ENCODE results near the gene ADAM23. TPM values are rescaled to one million over a fixed set of nuclear protein-coding genes. Genes with fewer than 3 reads are reported as not detected.

Gene ADAM23
- total RNA-seq, 4 donors from 2014 or later, result 0.20 to 3.0 (median 0.65) TPM

DNA sequence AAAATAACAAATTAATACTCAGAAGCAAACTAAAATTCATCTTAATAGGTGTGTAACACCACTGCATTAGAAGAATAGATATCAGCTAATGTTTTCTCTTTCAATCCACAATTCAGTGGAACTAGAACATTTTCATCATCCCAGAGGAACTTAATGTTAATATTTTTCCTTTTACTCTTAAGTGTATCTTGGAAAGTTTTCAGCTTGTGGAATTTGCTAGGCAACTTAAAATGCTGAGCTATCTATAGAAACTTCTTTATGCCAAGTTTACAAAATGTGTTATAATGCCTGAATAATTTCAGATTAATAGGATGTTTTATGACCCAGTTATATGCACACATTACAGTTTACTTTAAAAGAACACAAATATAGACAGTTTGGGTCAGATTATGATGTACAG, 112.4 kb downstream of the ADAM23 start:
- Histone ChIP-seq H3K27ac (no peak overlapping the region), H3K4me3 (replicated peaks in 1 of 3) (no peak overlapping the region), H3K9me3 (no peaks in the 10 kb centered on the region), H3K36me3 (no peaks in the 10 kb centered on the region), H3K27me3 (no peaks in the 10 kb centered on the region), H3K4me1 (no peaks in the 10 kb centered on the region)
- no peak for TF ChIP-seq POLR2A (IDR thresholded peaks at IDR 0.05)
- TF ChIP-seq, protein P1, sequence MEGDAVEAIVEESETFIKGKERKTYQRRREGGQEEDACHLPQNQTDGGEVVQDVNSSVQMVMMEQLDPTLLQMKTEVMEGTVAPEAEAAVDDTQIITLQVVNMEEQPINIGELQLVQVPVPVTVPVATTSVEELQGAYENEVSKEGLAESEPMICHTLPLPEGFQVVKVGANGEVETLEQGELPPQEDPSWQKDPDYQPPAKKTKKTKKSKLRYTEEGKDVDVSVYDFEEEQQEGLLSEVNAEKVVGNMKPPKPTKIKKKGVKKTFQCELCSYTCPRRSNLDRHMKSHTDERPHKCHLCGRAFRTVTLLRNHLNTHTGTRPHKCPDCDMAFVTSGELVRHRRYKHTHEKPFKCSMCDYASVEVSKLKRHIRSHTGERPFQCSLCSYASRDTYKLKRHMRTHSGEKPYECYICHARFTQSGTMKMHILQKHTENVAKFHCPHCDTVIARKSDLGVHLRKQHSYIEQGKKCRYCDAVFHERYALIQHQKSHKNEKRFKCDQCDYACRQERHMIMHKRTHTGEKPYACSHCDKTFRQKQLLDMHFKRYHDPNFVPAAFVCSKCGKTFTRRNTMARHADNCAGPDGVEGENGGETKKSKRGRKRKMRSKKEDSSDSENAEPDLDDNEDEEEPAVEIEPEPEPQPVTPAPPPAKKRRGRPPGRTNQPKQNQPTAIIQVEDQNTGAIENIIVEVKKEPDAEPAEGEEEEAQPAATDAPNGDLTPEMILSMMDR (IDR thresholded peaks at IDR 0.05), result no peak
- intact Hi-C loops (cut with DNase I), result no loop called here
- no peak for DNase-seq

DNA sequence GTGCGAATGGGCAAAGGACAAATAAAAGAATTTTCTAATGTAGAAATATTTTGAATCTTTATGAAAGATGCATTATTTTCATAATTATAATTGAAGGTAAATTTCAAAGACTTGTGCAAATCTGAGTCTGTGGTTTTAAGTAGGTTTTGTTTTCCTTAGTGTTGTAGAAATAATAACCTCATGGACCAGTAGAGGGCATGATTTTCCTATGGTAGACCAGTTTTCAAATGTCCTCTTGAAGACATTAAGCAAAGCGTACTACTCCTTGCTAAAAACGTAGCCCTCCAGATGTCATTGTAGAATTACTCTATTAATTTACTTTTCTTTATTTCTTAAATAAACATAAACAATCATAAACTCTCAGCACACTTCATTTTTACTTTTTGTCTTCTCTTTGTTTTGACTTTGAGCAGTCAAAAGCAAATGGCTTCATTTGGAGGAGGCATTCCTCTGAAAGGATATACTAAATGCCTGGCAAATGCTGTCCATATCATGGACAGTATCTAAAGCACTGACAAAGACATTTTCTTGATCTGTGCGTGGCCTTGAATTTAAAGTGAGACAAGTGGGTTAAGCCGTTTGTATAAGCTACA, 113.1 kb downstream of the ADAM23 start:
- intact Hi-C loops (cut with DNase I), result no loop called here
- TF ChIP-seq, protein P1 (IDR thresholded peaks at IDR 0.05), result peak in 3 of 6 experiments; percentile 46 to 55 (median 48)
- no peak for TF ChIP-seq POLR2A (IDR thresholded peaks at IDR 0.05)
- Histone ChIP-seq H3K27ac (no peak overlapping the region), H3K9me3 (no peaks in the 10 kb centered on the region), H3K36me3 (no peaks in the 10 kb centered on the region), H3K4me1 (no peaks in the 10 kb centered on the region), H3K4me3 (replicated peaks in 1 of 3) (no peak overlapping the region), H3K27me3 (no peaks in the 10 kb centered on the region)
- DNase-seq, result no peak
- 45 to 48% methylated on average over 5 of the region's 5 CpGs for WGBS, 2 donors

DNA sequence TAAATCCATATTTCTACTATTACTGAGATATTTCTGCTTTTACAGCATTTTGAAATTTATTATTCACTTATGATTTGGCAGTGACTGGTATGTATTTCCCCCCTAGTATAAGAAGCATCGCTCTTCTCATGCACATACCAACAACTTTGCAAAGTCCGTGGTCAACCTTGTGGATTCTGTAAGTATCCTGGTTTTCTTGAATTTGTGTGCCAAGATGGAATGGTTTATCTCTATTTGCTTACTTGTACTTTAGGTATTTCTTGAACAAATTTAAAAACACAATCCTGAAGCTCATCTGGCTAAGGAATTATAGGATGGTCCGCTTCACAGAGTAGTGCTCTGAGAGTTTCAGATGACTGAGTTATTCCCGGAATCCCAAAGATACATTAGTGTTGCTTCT, 114.0 kb downstream of the ADAM23 start:
- Histone ChIP-seq H3K27ac (no peak overlapping the region), H3K27me3 (no peaks in the 10 kb centered on the region), H3K4me3 (replicated peaks in 1 of 3) (no peak overlapping the region), H3K36me3 (no peaks in the 10 kb centered on the region), H3K4me1 (no peaks in the 10 kb centered on the region), H3K9me3 (no peaks in the 10 kb centered on the region)
- intact Hi-C loops (cut with DNase I), result no loop called here
- no peak for DNase-seq
- WGBS, 2 donors, result 79 to 82% methylated on average over 4 of the region's 4 CpGs
- no peak for TF ChIP-seq POLR2A (IDR thresholded peaks at IDR 0.05)
- TF ChIP-seq, protein P1 (IDR thresholded peaks at IDR 0.05), result no peak

DNA sequence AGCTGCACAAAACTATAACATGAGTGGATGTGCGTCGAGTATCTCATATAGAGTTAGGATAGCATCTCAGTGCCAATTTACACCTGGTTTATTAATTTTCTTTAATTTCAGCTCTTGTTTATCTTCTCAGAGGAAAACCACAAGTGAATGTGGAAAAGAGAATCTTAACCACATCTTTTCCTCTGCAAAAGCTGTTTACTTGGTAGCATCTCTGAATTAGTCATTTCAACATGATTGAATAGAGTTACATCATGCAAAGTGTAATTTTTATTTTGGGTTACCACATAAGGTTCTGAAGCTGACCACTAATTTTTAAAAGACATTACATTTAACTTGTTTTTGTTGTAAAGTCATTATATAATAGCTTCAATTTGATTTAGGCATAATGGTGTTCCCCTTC, 115.2 kb downstream of the ADAM23 start:
- no peaks in the 10 kb centered on the region for H3K27me3 ChIP-seq
- 95 to 97% methylated on average over 2 of the region's 2 CpGs for WGBS, 2 donors
- no peak for TF ChIP-seq POLR2A (IDR thresholded peaks at IDR 0.05)
- TF ChIP-seq, protein P1 (IDR thresholded peaks at IDR 0.05), result no peak
- no peaks in the 10 kb centered on the region for H3K9me3 ChIP-seq
- no peak overlapping the region for H3K4me3 ChIP-seq (replicated peaks in 1 of 3)
- DNase-seq, result no peak
- H3K36me3 ChIP-seq, result no peaks in the 10 kb centered on the region
- intact Hi-C loops (cut with DNase I), result no loop called here
- H3K27ac ChIP-seq, result no peak overlapping the region
- H3K4me1 ChIP-seq, result no peaks in the 10 kb centered on the region

DNA sequence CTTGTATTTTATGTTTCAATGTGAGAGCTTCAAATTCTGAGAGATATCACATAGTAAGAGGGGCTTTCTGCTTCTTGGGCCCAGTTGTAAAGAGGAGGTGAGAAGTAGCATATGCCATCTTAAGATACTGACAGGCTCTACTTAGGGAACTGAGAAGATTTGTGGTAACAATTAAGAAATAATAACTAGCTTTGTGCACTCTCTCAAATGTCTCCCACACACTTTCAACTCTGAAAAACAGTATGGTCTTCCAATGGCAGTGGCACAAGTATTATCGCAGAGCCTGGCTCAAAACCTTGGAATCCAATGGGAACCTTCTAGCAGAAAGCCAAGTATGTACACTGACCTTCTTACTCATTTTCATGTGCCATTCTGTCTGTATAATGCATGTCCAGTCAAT, 118.6 kb downstream of the ADAM23 start:
- H3K4me1 ChIP-seq, result no peaks in the 10 kb centered on the region
- 96 to 97% methylated on average over 1 of the region's 1 CpG for WGBS, 2 donors
- DNase-seq, result no peak
- no peaks in the 10 kb centered on the region for H3K36me3 ChIP-seq
- H3K4me3 ChIP-seq (replicated peaks in 1 of 3), result no peak overlapping the region
- intact Hi-C loops (cut with DNase I), result no loop called here
- H3K9me3 ChIP-seq, result no peaks in the 10 kb centered on the region
- TF ChIP-seq, protein P1 (IDR thresholded peaks at IDR 0.05), result no peak
- no peak for TF ChIP-seq POLR2A (IDR thresholded peaks at IDR 0.05)
- no peak overlapping the region for H3K27ac ChIP-seq
- H3K27me3 ChIP-seq, result no peaks in the 10 kb centered on the region

Data from thyroid gland (tissue), 4 donors.